Esophagus squamous epithelium (tissue), 4 donors: Measurements from ENCODE around the gene MSL3B.

Experiments used
- POLR2A ChIP-seq, 4 donors: fragments of 450-650 bp; IDR thresholded peaks; one replicate each; pipeline ENCODE4 v1.6.1; 2017; ENCODE audit warnings: antibody characterized with exemption in 4 of 4, mild to moderate bottlenecking in 4 of 4, moderate library complexity in 3 of 4
- TF ChIP-seq, protein P1 (sequence below), 6 experiments: fragments of 450-650 bp in 4 of 6; fragments of 200-600 bp in 2 of 6; sonication (generic) in 2 of 6; IDR thresholded peaks; one replicate each; pipeline ENCODE4 v1.5.1; 2016 to 2019; ENCODE audit warnings: antibody characterized with exemption in 6 of 6, mild to moderate bottlenecking in 4 of 6, moderate library complexity in 4 of 6

DNA sequence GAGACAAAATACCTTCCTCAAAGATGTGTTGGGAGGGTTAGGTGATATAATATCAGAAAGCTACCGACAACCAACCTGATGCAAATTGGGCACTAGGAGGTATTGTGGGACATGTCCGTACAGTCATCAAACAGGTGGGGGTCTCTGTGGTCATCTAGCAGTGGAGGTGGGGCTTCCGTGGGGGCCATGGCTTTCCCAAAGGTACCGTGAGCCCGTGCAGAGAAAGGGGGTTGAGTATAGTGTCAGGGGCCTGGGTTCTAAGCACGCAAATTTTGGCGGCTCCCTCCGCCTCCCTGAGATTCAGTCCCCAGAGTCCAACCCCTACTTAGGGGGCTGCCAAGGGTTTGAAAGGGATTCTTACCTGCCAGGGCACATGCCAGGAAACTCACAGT, 46.5 kb downstream of the MSL3B start:
- TF ChIP-seq, protein P1, sequence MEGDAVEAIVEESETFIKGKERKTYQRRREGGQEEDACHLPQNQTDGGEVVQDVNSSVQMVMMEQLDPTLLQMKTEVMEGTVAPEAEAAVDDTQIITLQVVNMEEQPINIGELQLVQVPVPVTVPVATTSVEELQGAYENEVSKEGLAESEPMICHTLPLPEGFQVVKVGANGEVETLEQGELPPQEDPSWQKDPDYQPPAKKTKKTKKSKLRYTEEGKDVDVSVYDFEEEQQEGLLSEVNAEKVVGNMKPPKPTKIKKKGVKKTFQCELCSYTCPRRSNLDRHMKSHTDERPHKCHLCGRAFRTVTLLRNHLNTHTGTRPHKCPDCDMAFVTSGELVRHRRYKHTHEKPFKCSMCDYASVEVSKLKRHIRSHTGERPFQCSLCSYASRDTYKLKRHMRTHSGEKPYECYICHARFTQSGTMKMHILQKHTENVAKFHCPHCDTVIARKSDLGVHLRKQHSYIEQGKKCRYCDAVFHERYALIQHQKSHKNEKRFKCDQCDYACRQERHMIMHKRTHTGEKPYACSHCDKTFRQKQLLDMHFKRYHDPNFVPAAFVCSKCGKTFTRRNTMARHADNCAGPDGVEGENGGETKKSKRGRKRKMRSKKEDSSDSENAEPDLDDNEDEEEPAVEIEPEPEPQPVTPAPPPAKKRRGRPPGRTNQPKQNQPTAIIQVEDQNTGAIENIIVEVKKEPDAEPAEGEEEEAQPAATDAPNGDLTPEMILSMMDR (IDR thresholded peaks at IDR 0.05), result no peak
- no peak for TF ChIP-seq POLR2A (IDR thresholded peaks at IDR 0.05)
